Esophagus squamous epithelium (tissue), 4 donors: ENCODE results near the gene GOLGA5.

Source experiments
- POLR2A ChIP-seq, 4 donors: fragments of 450-650 bp; IDR thresholded peaks; one replicate each; pipeline ENCODE4 v1.6.1; 2017; ENCODE audit warnings: antibody characterized with exemption in 4 of 4, mild to moderate bottlenecking in 4 of 4, moderate library complexity in 3 of 4
- TF ChIP-seq, protein P1 (sequence below), 6 experiments: fragments of 450-650 bp in 4 of 6; fragments of 200-600 bp in 2 of 6; sonication (generic) in 2 of 6; IDR thresholded peaks; one replicate each; pipeline ENCODE4 v1.5.1; 2016 to 2019; ENCODE audit warnings: antibody characterized with exemption in 6 of 6, mild to moderate bottlenecking in 4 of 6, moderate library complexity in 4 of 6

DNA sequence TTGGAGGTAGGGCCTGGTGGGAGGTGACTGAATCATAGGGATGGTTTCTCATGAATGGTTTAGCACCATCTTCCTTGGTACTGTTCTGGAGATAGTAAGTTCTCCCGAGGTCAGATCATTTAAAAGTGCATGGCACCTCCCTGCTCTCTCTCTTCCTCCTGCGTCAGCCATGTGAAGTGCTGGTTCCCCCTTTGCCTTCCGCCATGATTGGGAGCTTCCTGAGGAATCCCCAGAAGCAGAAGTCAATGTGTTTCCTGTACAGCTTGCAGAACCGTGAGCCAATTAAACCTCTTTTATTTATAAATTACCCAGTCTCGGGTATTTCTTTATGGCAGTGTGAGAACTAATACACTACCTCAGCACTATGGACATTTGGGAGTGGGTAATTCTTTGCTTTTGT is 40.9 kb upstream of the GOLGA5 start:
- TF ChIP-seq, protein P1, sequence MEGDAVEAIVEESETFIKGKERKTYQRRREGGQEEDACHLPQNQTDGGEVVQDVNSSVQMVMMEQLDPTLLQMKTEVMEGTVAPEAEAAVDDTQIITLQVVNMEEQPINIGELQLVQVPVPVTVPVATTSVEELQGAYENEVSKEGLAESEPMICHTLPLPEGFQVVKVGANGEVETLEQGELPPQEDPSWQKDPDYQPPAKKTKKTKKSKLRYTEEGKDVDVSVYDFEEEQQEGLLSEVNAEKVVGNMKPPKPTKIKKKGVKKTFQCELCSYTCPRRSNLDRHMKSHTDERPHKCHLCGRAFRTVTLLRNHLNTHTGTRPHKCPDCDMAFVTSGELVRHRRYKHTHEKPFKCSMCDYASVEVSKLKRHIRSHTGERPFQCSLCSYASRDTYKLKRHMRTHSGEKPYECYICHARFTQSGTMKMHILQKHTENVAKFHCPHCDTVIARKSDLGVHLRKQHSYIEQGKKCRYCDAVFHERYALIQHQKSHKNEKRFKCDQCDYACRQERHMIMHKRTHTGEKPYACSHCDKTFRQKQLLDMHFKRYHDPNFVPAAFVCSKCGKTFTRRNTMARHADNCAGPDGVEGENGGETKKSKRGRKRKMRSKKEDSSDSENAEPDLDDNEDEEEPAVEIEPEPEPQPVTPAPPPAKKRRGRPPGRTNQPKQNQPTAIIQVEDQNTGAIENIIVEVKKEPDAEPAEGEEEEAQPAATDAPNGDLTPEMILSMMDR (IDR thresholded peaks at IDR 0.05) = no peak
- no peak for TF ChIP-seq POLR2A (IDR thresholded peaks at IDR 0.05)
